Liver (tissue), 9 donors: ENCODE results near the gene TTLL13. TPM values are rescaled to one million over a fixed set of nuclear protein-coding genes. Genes with fewer than 3 reads are reported as not detected.

ENCODE experiments used
- DNase-seq: peaks from one replicate; pipeline ENCODE4 v3.0.0-alpha.2; 2017; ENCODE audit warnings: low spot score
- H3K27ac ChIP-seq, 2 donors: one replicate each; pipeline ENCODE4 v1.7.0; 2013; ENCODE audit warnings: inconsistent platforms in 2 of 2, low read length in 2 of 2, control low read depth in 1 of 2, low read depth in 1 of 2, mild to moderate bottlenecking in 1 of 2
- H3K27me3 ChIP-seq, 4 donors: one replicate each; pipeline versions ENCODE4 v1.6.1 to v1.7.0; 2013; ENCODE audit warnings: low read length in 3 of 4, inconsistent platforms in 1 of 4, mild to moderate bottlenecking in 1 of 4, moderate library complexity in 1 of 4; ENCODE audit not compliant: control insufficient read depth in 4 of 4, insufficient read depth in 4 of 4
- H3K36me3 ChIP-seq, 4 donors: one replicate each; pipeline versions ENCODE4 v1.6.1 to v1.7.0; 2013; ENCODE audit warnings: low read length in 3 of 4, mild to moderate bottlenecking in 3 of 4, low read depth in 1 of 4, moderate library complexity in 1 of 4; ENCODE audit not compliant: control insufficient read depth in 4 of 4, insufficient read depth in 3 of 4
- H3K4me1 ChIP-seq, 4 donors: one replicate each; pipeline versions ENCODE4 v1.6.1 to v1.7.0; 2013; ENCODE audit warnings: low read length in 3 of 4, mild to moderate bottlenecking in 3 of 4, moderate library complexity in 1 of 4; ENCODE audit not compliant: control insufficient read depth in 4 of 4, insufficient read depth in 4 of 4
- H3K4me3 ChIP-seq, 3 donors: one replicate each; pipeline versions ENCODE4 v1.6.1 to v1.7.0; 2013; ENCODE audit warnings: low read length in 3 of 3, control low read depth in 1 of 3, low read depth in 1 of 3, mild to moderate bottlenecking in 1 of 3
- H3K9ac ChIP-seq, 2 donors: one replicate each; pipeline ENCODE4 v1.7.0; 2013; ENCODE audit warnings: low read length in 2 of 2, mild to moderate bottlenecking in 2 of 2, moderate library complexity in 2 of 2, control low read depth in 1 of 2, low read depth in 1 of 2
- H3K9me3 ChIP-seq, 4 donors: one replicate each; pipeline versions ENCODE4 v1.6.1 to v1.7.0; 2013; ENCODE audit warnings: low read length in 3 of 4; ENCODE audit not compliant: control insufficient read depth in 4 of 4
- ATF3 ChIP-seq: IDR thresholded peaks from 2 replicates; pipeline ENCODE4 v1.6.1; 2016; ENCODE audit warnings: antibody characterized with exemption
- CTCF ChIP-seq: fragments of 150-350 bp; IDR thresholded peaks from 2 replicates; pipeline ENCODE4 v1.5.1; 2017; ENCODE audit warnings: improper control_type of control experiment, low read depth, low read length; ENCODE audit not compliant: missing input control
- EGR1 ChIP-seq, 2 donors: IDR thresholded peaks; 2 replicates each; pipeline ENCODE4 v1.6.1; 2016 to 2018; ENCODE audit warnings: antibody characterized with exemption in 2 of 2, low read depth in 2 of 2
- FOXA1 ChIP-seq: IDR thresholded peaks from 2 replicates; pipeline ENCODE4 v1.6.1; 2016; ENCODE audit warnings: antibody characterized with exemption
- FOXA2 ChIP-seq: IDR thresholded peaks from 2 replicates; pipeline ENCODE4 v1.6.1; 2016; ENCODE audit warnings: antibody characterized with exemption
- GABPA ChIP-seq, 2 donors: IDR thresholded peaks in 1 of 2; conservative IDR thresholded peaks in 1 of 2; 2 replicates each; pipeline ENCODE4 v1.6.1; 2016; ENCODE audit warnings: antibody characterized with exemption in 2 of 2, mild to moderate bottlenecking in 1 of 2, moderate library complexity in 1 of 2
- HNF4A ChIP-seq, 2 donors: conservative IDR thresholded peaks; 2 replicates each; pipeline ENCODE4 v1.6.1; 2016; ENCODE audit warnings: antibody characterized with exemption in 2 of 2, mild to moderate bottlenecking in 2 of 2
- HNF4G ChIP-seq: IDR thresholded peaks from 2 replicates; pipeline ENCODE4 v1.6.1; 2016; ENCODE audit warnings: antibody characterized with exemption
- JUND ChIP-seq, 2 donors: IDR thresholded peaks; 2 replicates each; pipeline ENCODE4 v1.6.1; 2016; ENCODE audit warnings: antibody characterized with exemption in 2 of 2
- MAX ChIP-seq: IDR thresholded peaks from 2 replicates; pipeline ENCODE4 v1.6.1; 2016; ENCODE audit warnings: antibody characterized with exemption
- NR2F2 ChIP-seq: IDR thresholded peaks from 2 replicates; pipeline ENCODE4 v1.6.1; 2016; ENCODE audit warnings: antibody characterized with exemption
- RAD21 ChIP-seq, 2 donors: IDR thresholded peaks; 2 replicates each; pipeline ENCODE4 v1.6.1; 2016; ENCODE audit warnings: antibody characterized with exemption in 2 of 2, mild to moderate bottlenecking in 2 of 2
- REST ChIP-seq: IDR thresholded peaks from 2 replicates; pipeline ENCODE4 v1.6.1; 2016; ENCODE audit warnings: antibody characterized with exemption, mild to moderate bottlenecking
- RXRA ChIP-seq, 2 donors: IDR thresholded peaks; 2 replicates each; pipeline ENCODE4 v1.6.1; 2017 to 2018; ENCODE audit warnings: antibody characterized with exemption in 2 of 2, mild to moderate bottlenecking in 1 of 2
- SP1 ChIP-seq: IDR thresholded peaks from 2 replicates; pipeline ENCODE4 v1.6.1; 2018; ENCODE audit warnings: antibody characterized with exemption, mild to moderate bottlenecking
- TAF1 ChIP-seq: conservative IDR thresholded peaks from 2 replicates; pipeline ENCODE4 v1.6.1; 2016; ENCODE audit warnings: antibody characterized with exemption, mild to moderate bottlenecking
- YY1 ChIP-seq: IDR thresholded peaks from 2 replicates; pipeline ENCODE4 v1.6.1; 2016; ENCODE audit warnings: antibody characterized with exemption, mild to moderate bottlenecking
- ZBTB33 ChIP-seq: IDR thresholded peaks from 2 replicates; pipeline ENCODE4 v1.6.1; 2016; ENCODE audit warnings: antibody characterized with exemption
- WGBS: extraction: QIAGEN DNeasy Blood & Tissue Kit; methylation state at CpG from one replicate; pipeline ENCODE4 v1.1.7; 2013; 5-methylcytosine and 5-hydroxymethylcytosine counted together
- polyA plus RNA-seq, 2 donors: library from polyadenylated mRNA; stranded (reverse) in 1 of 2; unstranded in 1 of 2; fragments of 200-250 nt in 1 of 2; fragments of >200 nt in 1 of 2; fragmentation: Nextera tagmentation in 1 of 2; extraction: Ambion mirVana in 1 of 2; gene quantifications; one replicate each; pipeline versions ENCODE4 v1.2.1 to v1.2.3, GENCODE V29; 2013 to 2015
- total RNA-seq, 2 donors: library from RNA; depleted of rRNA; stranded (reverse); fragments of >200 nt; gene quantifications; one replicate each; pipeline ENCODE4 v1.2.3, GENCODE V29; 2014
- donor health status: healthy.
- donor health status: healthy.
- donor health status: healthy.
- donor health status: healthy.
- donor health status: healthy.

TTLL13 gene
- total and polyA plus RNA-seq, 4 donors, result 0.08 to 0.17 TPM; not detected in 2

- WGBS, result under 1% methylated on average over 59 of the region's 59 CpGs
Measured at GRCh38 chr15:90265271-90266060, 16.1 kb downstream of the TTLL13 start, which contains the start of gene NGRN. Gene NGRN (plus strand): TSS chr15:90265672. CDS start chr15:90265713, 41 bp downstream.

More at GRCh38 chr15:90265271-90266060, 16.1 kb downstream of the TTLL13 start, which contains the start of gene NGRN:
- Histone ChIP-seq H3K9me3 (no peaks in the 10 kb centered on the region), H3K9ac (peak within 1 kb of the TSS; percentile 91 to 95), H3K4me1 (peaks cover 5 to 26% (median 22%) of the 10 kb centered on the region in 4 donors), H3K36me3 (peaks cover 0 to 5% (median 0%) of the 10 kb centered on the region in 4 donors), H3K27ac (peak within 1 kb of the TSS; percentile 96), H3K27me3 (no peaks in the 10 kb centered on the region), H3K4me3 (peak within 1 kb of the TSS; percentile 71 to 95 (median 79))
- TF ChIP-seq FOXA1 (no peak), RXRA (IDR thresholded peaks at IDR 0.05) (no peak), RAD21 (IDR thresholded peaks at IDR 0.05) (peak in 1 of 2 donors; percentile 18), NR2F2 (peak; percentile 15), JUND (IDR thresholded peaks at IDR 0.05) (no peak), YY1 (peak; percentile 90), HNF4G (no peak), ATF3 (peak; percentile 25), SP1 (peak; percentile 35), REST (no peak), MAX (peak; percentile 76), EGR1 (IDR thresholded peaks at IDR 0.05; ENCODE audit: low read depth in 2 of 2) (peak; percentile 55 to 78), HNF4A (conservative IDR thresholded peaks at IDR 0.05) (no peak), FOXA2 (no peak), CTCF (no peak), TAF1 (peak; percentile 62), ZBTB33 (no peak), GABPA (IDR thresholded peaks at IDR 0.05 in 1 of 2, conservative IDR thresholded peaks at IDR 0.05 in 1 of 2) (peak; percentile 93 to 97)
- peak; percentile 92 for DNase-seq
